ENCODE results near the gene PRG2. TPM values are rescaled to one million over a fixed set of nuclear protein-coding genes. Genes with fewer than 3 reads are reported as not detected.

The PRG2 gene
- total and polyA plus RNA-seq, 9 of the 15 experiments (the other 6 are each of a cell fraction or from before 2014, with no cell fraction given): 1.8 to 78.0 (median 26.6) TPM

GRCh38 chr11:57418131-57418530 is 27.7 kb upstream of the PRG2 start:
- intact Hi-C loops (cut with micrococcal nuclease): no loop called here
- no peaks in the 10 kb centered on the region for H3K27me3 ChIP-seq (ENCODE audit: control insufficient read depth in 2 of 2, insufficient read depth in 2 of 2, low read length in 2 of 2)
- ChIA-PET CTCF (ENCODE audit: low intra/inter-chr PET ratio) (no interaction called here), POLR2A (interaction anchor here (0.6 to 4.6 kb wide), 4 partner anchors 9 to 93 kb away, joined by 3 to 18 read pairs (median 4); no protein-coding TSS in a partner anchor)
- ATAC-seq: no peak
- in situ Hi-C loops (cut with MboI): no loop called here
- TF ChIP-seq ZNF146 (CRISPR knock-in tag; IDR thresholded peaks at IDR 0.05; ENCODE audit: unreplicated experiment): peak; percentile 1
- no peak for TF ChIP-seq CHAMP1 (IDR thresholded peaks at IDR 0.05)
- no peak overlapping the region for H2AFZ ChIP-seq (ENCODE audit: low read depth, low read length)
- H3K9ac ChIP-seq (ENCODE audit: insufficient read depth in 1 of 2, low read depth in 2 of 2, low read length in 2 of 2): no peak overlapping the region
- H3K9me1 ChIP-seq (ENCODE audit: control insufficient read depth, insufficient read depth, low read length): no peaks in the 10 kb centered on the region
- no peak overlapping the region for H3K4me2 ChIP-seq (ENCODE audit: insufficient read depth, low read length)
- FAIRE-seq: no peak
- H3K9me3 ChIP-seq (replicated peaks; ENCODE audit: control insufficient read depth, insufficient read depth, low read depth, low read length): no peaks in the 10 kb centered on the region
- peaks cover 0 to 3% of the 10 kb centered on the region in 2 experiments; a peak in 3 of 5 replicates for H3K4me1 ChIP-seq (replicated peaks in 1 of 2; ENCODE audit: control insufficient read depth in 2 of 2, insufficient read depth in 2 of 2, low read length in 2 of 2)
- no TSS peak for BruUV-seq (replicated peaks)
- no peak overlapping the region for H3K27ac ChIP-seq (ENCODE audit: extremely low read depth, low read depth, low read length)
- H3K4me3 ChIP-seq: no peak overlapping the region
- peaks cover 85% of the 10 kb centered on the region for H3K79me2 ChIP-seq (ENCODE audit: control insufficient read depth, insufficient read depth, low read length)
- DNase-seq (ENCODE audit: extremely low read depth in 1 of 4, low spot score in 3 of 4): no peak
- H4K20me1 ChIP-seq (replicated peaks; ENCODE audit: control insufficient read depth, insufficient read depth, low read length): peaks cover 17% of the 10 kb centered on the region
- H3K36me3 ChIP-seq (ENCODE audit: control insufficient read depth, insufficient read depth, low read length): peaks cover 99% of the 10 kb centered on the region

- ATAC-seq (no peak), DNase-seq (ENCODE audit: extremely low read depth in 1 of 4, low spot score in 3 of 4) (no peak), FAIRE-seq (no peak)
- H3K9me3 ChIP-seq (replicated peaks; ENCODE audit: control insufficient read depth, insufficient read depth, low read depth, low read length): no peaks in the 10 kb centered on the region
- H4K20me1 ChIP-seq (replicated peaks; ENCODE audit: control insufficient read depth, insufficient read depth, low read length): peaks cover 13% of the 10 kb centered on the region
- H2AFZ ChIP-seq (ENCODE audit: low read depth, low read length): no peak overlapping the region
- H3K9me1 ChIP-seq (ENCODE audit: control insufficient read depth, insufficient read depth, low read length): no peaks in the 10 kb centered on the region
- H3K4me2 ChIP-seq (ENCODE audit: insufficient read depth, low read length): no peak overlapping the region
- no TSS peak for BruUV-seq (replicated peaks)
- H3K27ac ChIP-seq (ENCODE audit: extremely low read depth, low read depth, low read length): no peak overlapping the region; the same call in 2 of the 3 replicates
- in situ Hi-C loops (cut with MboI) (no loop called here), intact Hi-C loops (cut with micrococcal nuclease) (no loop called here)
- H3K79me2 ChIP-seq (ENCODE audit: control insufficient read depth, insufficient read depth, low read length): peaks cover 76% of the 10 kb centered on the region
- CTCF ChIA-PET (ENCODE audit: low intra/inter-chr PET ratio): no interaction called here
- H3K27me3 ChIP-seq (ENCODE audit: control insufficient read depth in 2 of 2, insufficient read depth in 2 of 2, low read length in 2 of 2): no peaks in the 10 kb centered on the region
- H3K36me3 ChIP-seq (ENCODE audit: control insufficient read depth, insufficient read depth, low read length): peaks cover 99% of the 10 kb centered on the region
- TF ChIP-seq SP1 (CRISPR knock-in tag; IDR thresholded peaks at IDR 0.05): no peak
- no peak for TF ChIP-seq DLX4 (CRISPR knock-in tag; IDR thresholded peaks at IDR 0.05)
- no peak for TF ChIP-seq HMGN3 (IDR thresholded peaks at IDR 0.05; ENCODE audit: borderline replicate concordance, extremely low read depth, insufficient read length, low read depth, low read length)
- no peak for TF ChIP-seq ZNF184 (CRISPR knock-in tag; IDR thresholded peaks at IDR 0.05)
- no peak for TF ChIP-seq ZNF134 (CRISPR knock-in tag; conservative IDR thresholded peaks at IDR 0.05)
- TF ChIP-seq NRF1 (conservative IDR thresholded peaks at IDR 0.05 in 1 of 2, IDR thresholded peaks at IDR 0.05 in 1 of 2): no peak
- no peak for TF ChIP-seq KDM4B (IDR thresholded peaks at IDR 0.05; ENCODE audit: borderline replicate concordance in 2 of 2, low read depth in 1 of 2)
- TF ChIP-seq CBX3 (IDR thresholded peaks at IDR 0.05; ENCODE audit: borderline replicate concordance in 1 of 2, low read length in 2 of 2): no peak
- no peak for TF ChIP-seq RFX7 (CRISPR knock-in tag; IDR thresholded peaks at IDR 0.05)
- POLR2A ChIA-PET: interaction anchor here (1.4 to 4.6 kb wide), 2 partner anchors 8 to 14 kb away, joined by 4 to 18 read pairs; no protein-coding TSS in a partner anchor
- H3K9ac ChIP-seq (ENCODE audit: insufficient read depth in 1 of 2, low read depth in 2 of 2, low read length in 2 of 2): no peak overlapping the region
- no peaks in the 10 kb centered on the region; a peak in 3 of 5 replicates for H3K4me1 ChIP-seq (replicated peaks in 1 of 2; ENCODE audit: control insufficient read depth in 2 of 2, insufficient read depth in 2 of 2, low read length in 2 of 2)
- no peak overlapping the region for H3K4me3 ChIP-seq
- WGBS (ENCODE audit: insufficient coverage, low coverage, missing lambda C conversion rate): 96% methylated on average over 4 of the region's 4 CpGs
Observed at GRCh38 chr11:57417056-57417455, 26.6 kb upstream of the PRG2 start.

All from K562 (cell line).